ENCODE measurements around the gene PTRH1.

Gene PTRH1

DNA sequence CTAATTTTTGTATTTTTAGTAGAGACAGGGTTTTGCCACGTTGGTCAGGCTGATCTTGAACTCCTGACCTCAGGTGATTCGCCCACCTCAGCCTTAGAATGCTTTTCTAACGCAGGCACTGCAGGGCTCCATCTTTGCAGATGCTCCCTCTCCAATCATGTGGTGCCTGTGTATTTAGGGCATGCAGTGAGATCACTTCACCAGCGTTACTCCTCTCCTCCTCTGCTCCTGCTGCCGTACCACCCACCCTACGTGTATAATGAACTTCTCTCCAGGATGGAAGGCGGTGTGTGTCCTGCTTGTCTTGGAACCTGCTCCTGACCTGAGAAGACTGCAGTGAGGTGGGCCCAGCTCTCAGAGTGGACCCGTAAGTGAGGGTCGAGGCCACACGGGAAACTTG is 22.3 kb downstream of the PTRH1 start:
- no peak for DNase-seq

DNA sequence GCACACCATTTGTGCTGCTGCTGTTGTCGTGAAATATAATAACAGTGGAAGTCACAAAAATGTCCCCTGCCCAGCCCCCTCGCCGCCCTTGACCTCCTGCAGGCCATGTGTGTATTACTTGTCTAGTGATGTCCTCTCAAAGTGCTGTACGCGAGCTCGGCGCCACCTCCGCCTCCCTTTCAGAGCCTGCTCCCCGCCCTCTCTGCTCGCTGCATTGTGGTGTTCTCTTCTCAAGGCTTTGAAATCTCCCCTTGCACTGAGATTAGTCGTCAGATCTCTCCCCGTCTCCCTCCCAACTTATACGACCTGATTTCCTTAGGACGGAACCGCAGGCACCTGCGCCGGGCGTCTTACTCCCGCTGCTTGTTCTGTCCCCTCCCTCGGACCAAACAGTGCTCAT is 23.4 kb downstream of the PTRH1 start:
- no peak for DNase-seq

DNA sequence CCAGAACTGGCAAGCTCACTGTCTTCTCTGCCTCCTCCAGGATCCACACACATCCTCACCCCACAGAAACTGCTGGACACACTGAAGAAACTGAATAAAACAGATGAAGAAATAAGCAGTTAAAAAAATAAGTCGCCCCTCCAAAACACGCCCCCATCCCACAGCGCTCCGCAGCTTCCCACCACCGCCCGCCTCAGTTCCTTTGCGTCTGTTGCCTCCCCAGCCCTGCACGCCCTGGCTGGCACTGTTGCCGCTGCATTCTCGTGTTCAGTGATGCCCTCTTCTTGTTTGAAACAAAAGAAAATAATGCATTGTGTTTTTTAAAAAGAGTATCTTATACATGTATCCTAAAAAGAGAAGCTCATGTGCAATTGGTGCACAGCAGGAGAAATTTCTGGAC is 24.7 kb downstream of the PTRH1 start:
- no peak for DNase-seq

DNA sequence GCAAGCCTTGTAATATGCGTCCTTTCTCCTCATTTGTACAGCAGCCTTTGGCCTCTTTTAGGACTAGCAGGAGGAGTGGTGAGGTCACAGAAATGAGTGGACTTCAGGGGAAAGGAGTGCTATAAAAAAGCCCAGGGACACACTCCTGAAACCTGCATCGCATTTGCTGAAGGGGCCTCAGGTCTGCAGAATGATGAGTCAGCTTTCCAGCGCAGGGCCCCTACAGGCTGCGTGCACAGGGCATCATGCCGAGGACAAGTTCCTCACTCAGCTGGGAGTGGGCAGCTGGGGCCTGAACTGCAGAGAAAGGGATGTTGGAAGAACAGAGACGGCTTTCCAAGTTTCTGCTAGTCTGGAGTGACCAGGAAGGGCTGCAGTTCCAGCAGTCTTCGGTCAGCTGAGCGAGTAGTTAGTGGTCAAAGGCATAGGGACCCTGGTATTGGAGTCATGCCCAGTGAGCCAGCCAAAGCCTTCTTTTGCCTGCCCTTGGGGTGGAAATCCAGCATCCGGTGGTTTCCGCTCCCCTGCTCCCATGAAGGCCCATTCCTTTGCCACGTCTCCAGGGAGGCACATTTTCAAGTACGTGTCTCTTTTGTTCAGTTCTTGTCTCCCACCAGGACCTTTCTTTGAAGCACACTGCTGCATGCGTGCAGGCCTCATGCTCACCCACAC is 26.0 kb downstream of the PTRH1 start:
- DNase-seq, result no peak

DNA sequence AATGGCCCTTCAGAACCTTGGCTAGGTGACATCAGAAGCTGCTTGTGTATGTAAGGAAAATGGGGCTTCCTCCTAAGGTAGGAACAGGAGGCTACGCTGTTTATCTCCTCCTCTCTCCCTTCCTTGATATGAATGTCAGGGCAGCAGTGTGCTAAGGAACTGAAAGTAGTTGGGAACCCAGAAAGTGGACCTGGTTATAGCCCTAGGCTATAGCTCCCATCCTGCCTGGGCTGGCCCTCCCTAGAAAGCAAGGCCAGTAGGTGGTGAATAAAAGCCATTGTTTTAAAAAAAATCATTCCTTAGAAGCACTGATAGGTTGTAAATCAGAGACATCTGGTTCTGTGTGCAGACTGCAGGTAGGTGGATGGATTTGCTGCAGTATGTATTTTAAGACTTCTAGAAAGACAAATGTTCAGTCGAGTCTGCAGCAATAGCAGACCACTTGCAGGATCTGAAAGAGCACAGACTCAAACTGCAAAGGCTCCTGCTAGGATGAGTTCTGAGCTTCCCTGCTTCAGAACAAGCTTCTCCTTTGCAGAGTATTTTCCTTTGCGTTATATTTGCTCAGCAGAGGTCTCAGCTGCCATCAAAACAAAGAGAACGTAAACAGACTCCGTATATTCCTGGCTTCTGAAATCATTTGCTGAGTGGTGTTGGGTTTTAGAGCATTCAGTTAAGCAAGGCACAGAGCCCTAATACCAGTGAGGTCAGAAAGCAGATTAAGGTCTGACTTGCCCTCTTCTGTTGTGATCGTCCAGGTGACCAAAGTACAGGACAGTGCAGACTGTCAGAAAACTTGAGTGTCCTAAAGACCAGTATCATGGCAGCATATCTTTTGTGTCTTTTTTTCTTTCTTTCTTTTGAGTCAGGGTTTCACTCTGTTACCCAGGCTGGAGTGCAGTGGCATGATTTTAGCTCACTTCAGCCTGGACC is 28.7 kb downstream of the PTRH1 start:
- DNase-seq, result no peak

DNA sequence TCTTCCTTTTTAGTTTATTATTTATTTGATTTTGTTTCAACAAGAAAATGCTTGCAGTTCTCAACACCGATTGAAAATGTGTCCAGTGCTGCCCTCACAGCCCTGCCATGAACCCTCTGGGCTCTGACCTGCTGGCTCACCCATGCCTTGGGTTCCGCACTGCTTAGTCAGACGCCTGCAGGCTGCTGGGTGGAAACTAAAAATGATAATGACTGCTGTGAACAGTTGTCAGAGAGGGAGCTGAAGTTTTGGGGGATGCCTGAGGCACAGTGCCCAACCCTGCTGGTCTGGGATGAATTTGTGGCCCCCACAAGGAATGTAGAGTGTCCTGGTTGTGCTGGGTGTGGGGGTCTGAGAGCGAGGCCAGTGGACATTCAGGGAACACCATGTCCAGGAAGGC is 30.9 kb downstream of the PTRH1 start:
- no peak for DNase-seq

DNA sequence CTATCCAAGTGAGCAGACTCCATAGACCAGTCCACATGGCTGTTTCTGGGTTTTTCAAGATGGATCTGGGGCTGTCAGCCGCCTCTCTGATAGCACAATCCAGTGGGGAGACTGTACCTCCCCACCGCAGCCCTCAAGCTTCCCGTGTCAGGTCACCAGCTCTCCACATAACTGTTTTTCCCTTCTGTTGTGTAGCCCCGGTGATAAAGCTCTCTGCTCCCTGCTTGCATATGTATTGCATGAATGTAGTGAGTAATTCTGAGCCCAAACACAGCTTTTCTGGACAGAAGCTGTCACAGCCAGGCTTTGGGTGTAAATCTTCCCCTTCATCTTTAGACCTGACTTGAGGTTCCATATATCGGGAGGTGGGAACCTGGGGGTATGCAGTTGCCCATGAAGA is 31.7 kb downstream of the PTRH1 start:
- DNase-seq, result no peak

DNA sequence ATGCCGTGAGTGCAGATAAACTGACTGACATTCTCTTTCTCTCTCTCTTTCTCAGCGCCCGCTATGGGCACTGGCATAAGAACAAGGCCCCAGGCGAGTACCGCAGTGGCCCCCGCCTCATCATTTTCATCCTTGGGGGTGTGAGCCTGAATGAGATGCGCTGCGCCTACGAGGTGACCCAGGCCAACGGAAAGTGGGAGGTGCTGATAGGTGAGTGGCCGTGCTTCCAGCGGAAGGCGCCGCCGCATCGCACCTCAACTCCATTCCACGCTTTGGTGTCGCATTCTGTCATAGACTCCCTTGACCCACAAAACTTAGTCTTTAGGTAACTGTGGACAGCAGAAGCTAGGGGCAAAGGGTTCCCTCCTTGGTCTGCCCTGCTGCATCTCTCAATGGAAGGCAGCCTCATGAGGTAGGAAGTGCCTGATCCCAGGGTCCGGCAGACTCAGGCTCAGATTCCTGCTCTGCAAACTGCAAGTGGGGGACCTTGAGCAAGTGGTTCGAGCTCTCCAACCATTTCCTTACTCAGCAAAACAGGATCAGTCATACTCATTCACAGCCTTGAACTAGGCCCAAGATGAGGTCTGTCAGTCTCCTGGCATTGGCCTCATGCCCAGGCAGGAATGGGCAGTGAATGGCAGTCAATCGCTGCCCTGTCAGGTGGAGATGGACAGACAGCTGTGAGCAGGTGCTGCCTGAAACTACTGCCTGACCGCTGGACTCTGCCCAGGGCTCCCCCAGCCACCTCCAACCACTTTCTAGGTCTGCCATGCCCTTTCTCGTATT is 32.9 kb downstream of the PTRH1 start:
- DNase-seq, result no peak

DNA sequence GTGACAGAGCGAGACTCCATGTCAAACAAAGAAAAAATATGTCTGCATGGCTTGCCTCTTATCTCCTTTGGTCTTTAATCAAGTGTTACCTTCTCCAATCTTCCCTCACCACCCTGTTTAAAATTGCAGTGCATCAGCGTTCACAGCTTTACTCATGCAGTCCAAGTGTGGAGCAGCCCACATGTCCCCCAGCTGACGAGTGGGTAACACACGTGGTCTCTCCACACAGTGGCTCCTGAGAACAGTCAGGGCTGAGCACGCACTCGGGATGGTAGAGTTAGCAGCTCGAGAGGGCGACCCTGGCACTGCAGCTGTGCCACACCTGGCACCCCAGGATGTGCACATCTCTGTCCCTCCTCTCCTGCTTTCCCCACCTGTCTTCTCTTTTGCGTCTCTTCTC is 34.6 kb downstream of the PTRH1 start:
- DNase-seq, result no peak

DNA sequence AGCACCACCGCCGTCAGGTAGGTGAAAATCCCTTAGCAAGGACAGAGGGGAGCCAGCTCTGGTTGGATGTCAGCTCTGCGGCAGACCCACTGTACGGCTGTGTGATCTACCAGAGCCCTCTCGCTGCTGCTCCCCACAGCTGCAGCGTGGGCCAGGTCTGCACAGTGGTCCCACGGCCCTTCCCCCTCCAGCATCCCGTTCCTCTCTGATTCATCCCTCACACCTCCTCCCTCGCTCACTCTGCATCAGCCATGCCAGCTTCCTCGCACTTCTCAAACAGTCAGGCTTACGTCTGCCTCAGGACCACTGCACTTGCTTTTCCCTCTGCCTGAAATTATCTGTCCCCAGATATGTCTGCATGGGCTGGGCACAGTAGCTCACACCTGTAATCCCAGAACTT is 35.2 kb downstream of the PTRH1 start:
- DNase-seq, result no peak

DNA sequence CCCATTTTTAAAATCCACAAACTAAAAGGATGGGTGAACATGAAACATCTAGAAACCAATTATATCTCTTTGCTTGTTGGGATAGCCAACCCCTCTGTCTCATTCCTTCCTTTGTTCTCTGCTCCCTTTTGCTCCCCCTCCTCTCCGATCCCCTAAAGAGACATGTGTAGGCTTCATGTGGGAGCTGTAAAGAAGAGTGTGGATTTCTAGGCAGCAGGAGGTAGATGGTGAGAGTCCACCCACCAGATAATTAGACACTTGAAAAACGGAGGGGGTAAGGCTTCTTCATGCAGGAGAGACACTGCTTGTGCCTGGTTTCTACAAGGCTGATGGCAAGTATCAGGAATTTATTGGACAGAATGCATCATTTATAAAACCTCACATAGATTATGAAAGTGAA is 36.0 kb downstream of the PTRH1 start:
- DNase-seq, result no peak

DNA sequence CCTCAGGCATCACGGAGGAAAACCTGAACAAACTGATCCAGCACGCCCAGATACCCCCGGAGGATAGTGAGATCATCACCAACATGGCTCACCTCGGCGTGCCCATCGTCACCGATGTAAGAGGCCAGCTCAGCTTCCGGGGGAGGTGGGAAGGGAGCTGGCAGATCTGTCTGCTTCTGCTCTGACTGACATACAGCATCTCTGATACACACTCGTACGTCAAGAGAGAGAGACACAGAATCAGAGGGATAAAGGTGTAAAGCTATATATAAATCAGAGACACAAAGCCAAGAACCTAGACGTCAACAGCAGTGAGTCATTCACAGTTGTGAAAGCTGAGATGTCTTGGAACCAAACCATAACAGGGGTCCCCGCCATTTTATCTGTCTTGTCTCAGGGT is 38.8 kb downstream of the PTRH1 start:
- no peak for DNase-seq

DNA sequence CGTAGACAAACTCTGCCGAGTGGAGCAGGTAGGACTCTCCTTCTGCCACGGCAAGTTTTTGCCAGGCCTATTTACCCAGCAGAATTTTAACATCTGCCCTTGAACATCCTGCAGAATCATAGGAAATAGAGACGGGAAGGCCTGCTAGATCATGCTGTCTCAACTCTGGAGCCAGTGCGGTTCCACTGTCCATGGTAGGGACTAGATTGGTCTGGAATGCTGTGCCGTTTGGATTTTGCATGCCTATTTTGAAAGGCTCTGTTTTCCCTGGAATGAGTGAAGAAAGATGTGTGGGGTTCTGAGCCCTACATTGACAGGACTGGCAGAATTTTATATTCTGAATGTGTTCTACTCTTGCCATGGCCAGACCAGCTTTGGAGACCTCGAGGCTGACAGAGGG is 42.2 kb downstream of the PTRH1 start:
- no peak for DNase-seq

DNA sequence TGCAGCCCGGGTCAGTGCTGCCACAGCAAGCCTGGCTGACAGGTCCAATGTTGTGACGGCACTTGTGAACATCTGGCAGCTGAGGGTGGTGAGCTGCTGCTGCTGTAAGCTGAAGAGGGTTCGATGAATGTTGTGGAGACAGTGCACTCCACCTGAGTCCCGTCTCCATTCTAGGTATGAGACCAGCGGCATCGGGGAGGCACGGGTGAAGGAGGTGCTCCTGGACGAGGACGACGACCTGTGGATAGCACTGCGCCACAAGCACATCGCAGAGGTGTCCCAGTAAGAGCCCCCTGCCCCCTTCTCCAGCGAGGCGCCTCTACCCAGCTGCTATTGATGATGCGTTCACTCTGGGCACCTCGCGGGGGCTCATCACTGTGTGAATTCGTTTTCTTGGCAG is 47.6 kb downstream of the PTRH1 start:
- DNase-seq, result no peak

DNA sequence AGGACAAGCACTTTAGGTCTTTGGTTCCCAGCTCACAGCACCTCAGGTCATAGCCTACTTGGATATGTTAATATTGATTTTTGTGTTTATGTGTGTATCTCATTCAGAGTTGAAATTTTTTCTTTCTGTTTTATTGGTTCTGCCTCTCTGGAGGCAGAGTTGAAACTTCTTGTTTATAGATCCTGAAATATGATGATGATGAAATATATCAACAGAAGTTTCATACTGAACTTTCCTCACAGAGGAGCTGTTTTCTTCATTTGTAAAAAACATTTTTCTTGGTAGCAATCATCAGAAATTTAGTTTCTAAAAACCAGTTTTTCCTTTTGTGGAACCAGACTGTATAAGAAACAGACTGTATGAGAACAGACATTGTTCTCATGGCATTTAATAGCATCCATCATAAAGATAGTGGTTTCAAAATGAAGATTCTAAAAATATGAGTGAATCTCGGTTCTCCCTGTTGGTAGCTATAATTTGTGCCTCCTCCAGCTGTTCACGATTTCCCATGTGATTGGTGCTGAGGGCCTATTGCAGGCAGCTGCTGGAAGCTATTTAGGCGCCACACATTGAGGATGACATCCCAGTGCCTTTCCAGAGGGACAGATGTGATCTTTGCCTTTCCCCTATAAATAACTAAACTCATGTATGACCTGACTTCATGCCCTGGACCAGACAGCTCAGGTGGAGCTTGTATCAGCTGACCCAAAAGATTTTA is 48.2 kb downstream of the PTRH1 start:
- no peak for DNase-seq

DNA sequence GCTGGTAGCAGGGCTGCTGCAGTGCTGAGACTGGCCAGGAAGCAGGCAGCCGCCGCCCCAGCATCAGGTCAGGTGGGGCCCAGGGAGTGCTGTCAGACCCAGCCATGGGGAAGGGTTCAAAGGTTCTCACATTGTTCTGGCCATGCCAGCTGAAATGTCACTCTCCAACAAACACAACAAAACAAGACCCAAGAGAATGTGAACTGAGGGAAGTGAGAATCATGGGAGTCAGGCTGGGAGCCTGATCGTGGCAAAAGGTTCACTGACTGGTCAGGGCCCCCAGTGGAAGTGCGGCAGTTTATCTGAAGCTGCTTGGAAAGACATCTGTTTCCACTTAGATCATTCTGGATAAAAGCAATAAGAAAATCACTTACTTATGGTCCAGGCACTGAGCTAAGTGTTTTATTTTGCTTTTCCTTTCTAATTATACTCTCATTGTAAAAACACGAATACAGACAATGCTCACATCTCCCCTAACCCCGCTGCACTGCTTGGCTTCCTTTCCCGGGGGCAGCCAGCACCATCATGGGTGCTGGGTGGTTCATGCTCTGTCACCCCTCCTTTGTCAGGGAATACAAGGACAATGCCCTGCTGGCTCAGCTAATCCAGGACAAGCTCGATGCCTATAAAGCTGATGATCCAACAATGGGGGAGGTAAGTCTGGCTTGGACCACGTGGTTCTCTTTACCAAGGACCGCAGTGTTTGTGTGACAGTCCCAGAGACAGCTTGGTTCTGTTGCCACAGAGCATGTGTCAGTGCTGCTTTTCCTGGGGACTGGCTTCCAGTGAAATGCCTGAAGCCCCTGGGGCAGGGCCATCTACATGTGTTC is 50.6 kb downstream of the PTRH1 start:
- no peak for DNase-seq

DNA sequence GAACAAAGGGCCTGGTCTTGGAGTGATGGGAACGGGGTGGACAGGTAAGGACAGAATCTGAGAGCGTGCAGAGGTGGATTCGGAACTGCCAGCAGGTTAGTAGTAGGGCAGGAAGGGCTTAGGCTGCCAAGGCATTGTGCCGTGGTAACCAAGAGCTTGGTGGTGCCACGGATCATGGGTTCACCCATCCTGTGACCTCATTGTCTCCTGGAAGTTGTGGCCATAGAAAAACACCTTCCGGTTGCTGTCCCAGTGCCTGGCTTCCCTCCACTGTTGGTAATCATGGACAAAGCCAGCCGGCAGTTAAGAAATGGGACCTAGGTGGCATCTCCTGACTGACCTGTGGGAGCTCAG is 51.2 kb downstream of the PTRH1 start:
- DNase-seq, result no peak
